SK-N-SH (cell line): ENCODE measurements around the gene ETFA. TPM values are rescaled to one million over a fixed set of nuclear protein-coding genes. Genes with fewer than 3 reads are reported as not detected.

ENCODE experiments used
- CTCF ChIA-PET: fragments of 300-600, 350-600 bp; formaldehyde crosslinking; extraction: SDS; loops from one replicate; lab custom pipeline; 2021; lab: Yijun Ruan, JAX
- POLR2A ChIA-PET: fragments of 350-600 bp; sonication (Branson Sonifier 250); formaldehyde crosslinking; extraction: SDS; loops from one replicate; lab custom pipeline; 2020; ENCODE audit warnings: antibody characterized with exemption, inconsistent platforms; lab: Yijun Ruan, JAX
- DNase-seq: peaks from one replicate; pipeline ENCODE4 v3.0.0; 2012
- H2AFZ ChIP-seq: fragments of 200-600 bp; sonication (generic); 2 replicates; pipeline ENCODE4 v1.8.1; 2016; ENCODE audit warnings: antibody characterized with exemption, mild to moderate bottlenecking, low read depth
- H3F3A ChIP-seq: fragments of 200-600 bp; sonication (generic); replicated peaks from 2 replicates; pipeline ENCODE3; 2016; ENCODE audit warnings: antibody characterized with exemption, mild to moderate bottlenecking; ENCODE audit not compliant: insufficient read depth
- H3K27ac ChIP-seq, 2 experiments: fragments of 200-500 bp in 1 of 2; fragments of 200-600 bp in 1 of 2; sonication (Bioruptor generic) in 1 of 2; sonication (generic), shearing (Covaris generic) in 1 of 2; 2 replicates each; pipeline versions ENCODE4 v1.5.1 to v1.6.1; 2014 to 2016; ENCODE audit warnings: low read depth in 2 of 2, inconsistent platforms in 1 of 2, low read length in 1 of 2, mild to moderate bottlenecking in 1 of 2, mixed read lengths in 1 of 2
- H3K27me3 ChIP-seq: fragments of 200-600 bp; sonication (generic), shearing (Covaris generic); 2 replicates; pipeline ENCODE4 v1.6.1; 2016; ENCODE audit warnings: mixed run types; ENCODE audit not compliant: insufficient read depth
- H3K36me3 ChIP-seq, 2 experiments: fragments of 200-500 bp in 1 of 2; fragments of 200-600 bp in 1 of 2; sonication (Bioruptor generic) in 1 of 2; sonication (generic) in 1 of 2; replicated peaks in 1 of 2; 2 replicates each; pipeline versions ENCODE3 to v1.5.1; 2014 to 2016; ENCODE audit warnings: low read length in 1 of 2, mild to moderate bottlenecking in 1 of 2; ENCODE audit not compliant: insufficient read depth in 2 of 2, control insufficient read depth in 1 of 2
- H3K4me1 ChIP-seq, 2 experiments: fragments of 200-500 bp in 1 of 2; fragments of 200-600 bp in 1 of 2; sonication (Bioruptor generic) in 1 of 2; sonication (generic), shearing (Covaris generic) in 1 of 2; 2 replicates each; pipeline versions ENCODE4 v1.5.1 to v1.6.1; 2014 to 2016; ENCODE audit warnings: low read depth in 1 of 2, low read length in 1 of 2, mixed run types in 1 of 2; ENCODE audit not compliant: insufficient read depth in 2 of 2, control insufficient read depth in 1 of 2
- H3K4me2 ChIP-seq: fragments of 200-600 bp; sonication (generic), shearing (Covaris generic); 2 replicates; pipeline ENCODE4 v1.6.1; 2017; ENCODE audit warnings: mixed run types
- H3K4me3 ChIP-seq, 2 experiments: fragments of 200-500 bp in 1 of 2; fragments of 200-600 bp in 1 of 2; sonication (Bioruptor generic) in 1 of 2; sonication (generic), shearing (Covaris generic) in 1 of 2; 2 replicates each; pipeline versions ENCODE4 v1.5.1 to v1.8.1; 2014 to 2016; ENCODE audit warnings: low read depth in 2 of 2, inconsistent platforms in 1 of 2, low read length in 1 of 2, mild to moderate bottlenecking in 1 of 2, mixed read lengths in 1 of 2, moderate library complexity in 1 of 2
- H3K79me2 ChIP-seq: fragments of 200-600 bp; sonication (generic); 2 replicates; pipeline ENCODE4 v1.8.1; 2017; ENCODE audit warnings: mild to moderate bottlenecking; ENCODE audit not compliant: insufficient read depth
- H3K9ac ChIP-seq: fragments of 200-600 bp; sonication (generic); 2 replicates; pipeline ENCODE4 v1.6.1; 2017; ENCODE audit warnings: mixed run types
- H3K9me2 ChIP-seq: fragments of 200-600 bp; sonication (generic); 2 replicates; pipeline ENCODE4 v1.6.1; 2017; ENCODE audit warnings: mixed run types
- H3K9me3 ChIP-seq: fragments of 200-600 bp; sonication (generic); 2 replicates; pipeline ENCODE4 v1.6.1; 2017; ENCODE audit warnings: mixed run types, mild to moderate bottlenecking, moderate library complexity
- H4K20me1 ChIP-seq: fragments of 200-600 bp; sonication (generic); 2 replicates; pipeline ENCODE4 v1.6.1; 2017; ENCODE audit warnings: mild to moderate bottlenecking, mixed run types; ENCODE audit not compliant: insufficient read depth
- CHD2 ChIP-seq: fragments of 150-350 bp; IDR thresholded peaks from 2 replicates; pipeline ENCODE4 v1.6.1; 2018; ENCODE audit warnings: low read length; ENCODE audit not compliant: partially characterized antibody
- FOXJ3 ChIP-seq: sonication (generic); formaldehyde crosslinking; IDR thresholded peaks from 2 replicates; pipeline ENCODE4 v1.5.1; 2020; ENCODE audit warnings: mild to moderate bottlenecking, missing genetic modification reagents
- GABPA ChIP-seq: IDR thresholded peaks from 2 replicates; pipeline ENCODE4 v1.4.0; 2012; ENCODE audit warnings: low read depth, mild to moderate bottlenecking
- GATA2 ChIP-seq: sonication (generic); formaldehyde crosslinking; IDR thresholded peaks from 2 replicates; pipeline ENCODE4 v1.5.0; 2020; ENCODE audit warnings: mild to moderate bottlenecking, missing genetic modification reagents
- MEF2A ChIP-seq: IDR thresholded peaks from 2 replicates; pipeline ENCODE4 v1.4.0; 2012; ENCODE audit warnings: low read depth, borderline replicate concordance
- NFIC ChIP-seq: IDR thresholded peaks from 2 replicates; pipeline ENCODE4 v1.4.0; 2012; ENCODE audit warnings: borderline replicate concordance
- NRF1 ChIP-seq: IDR thresholded peaks from 2 replicates; pipeline ENCODE4 v1.6.1; 2012; ENCODE audit warnings: low read depth, mild to moderate bottlenecking, low read length
- POLR2AphosphoS5 ChIP-seq: IDR thresholded peaks from 2 replicates; pipeline ENCODE4 v1.6.1; 2012; ENCODE audit warnings: low read depth, low read length
- RAD21 ChIP-seq: IDR thresholded peaks from 2 replicates; pipeline ENCODE4 v1.6.1; 2012; ENCODE audit warnings: mild to moderate bottlenecking, low read length
- RXRA ChIP-seq: IDR thresholded peaks from 2 replicates; pipeline ENCODE4 v1.4.0; 2012; ENCODE audit warnings: low read depth, mild to moderate bottlenecking, borderline replicate concordance
- WGBS: methylation state at CpG from one replicate; pipeline ENCODE4 v1.1.6; 2017; ENCODE audit warnings: low lambda C conversion rate; 5-methylcytosine and 5-hydroxymethylcytosine counted together
- polyA plus RNA-seq, 3 experiments: library from polyadenylated mRNA; depleted of rRNA; stranded (reverse); fragments of >200 nt; gene quantifications; 2 replicates each; pipeline ENCODE4 v1.2.3, GENCODE V29; 2012
- TF ChIP-seq, protein P1 (sequence below): IDR thresholded peaks from 2 replicates; pipeline ENCODE4 v1.6.1; 2012; ENCODE audit warnings: mild to moderate bottlenecking, low read depth, low read length, moderate library complexity
- TF ChIP-seq, protein P2 (sequence below): fragments of 150-350 bp; IDR thresholded peaks from 2 replicates; pipeline ENCODE4 v1.6.1; 2016; ENCODE audit warnings: mild to moderate bottlenecking, low read depth, low read length
- TF ChIP-seq, protein P3 (sequence below): IDR thresholded peaks from 2 replicates; pipeline ENCODE4 v1.4.0; 2012; ENCODE audit warnings: low read depth, borderline replicate concordance
- TF ChIP-seq, protein P4 (sequence below): fragments of 150-350 bp; IDR thresholded peaks from 2 replicates; pipeline ENCODE4 v1.6.1; 2017; ENCODE audit warnings: antibody characterized with exemption, low read length, low read depth, borderline replicate concordance

Gene ETFA
- polyA plus RNA-seq, 1 of the 3 experiments (the other 2 are of a cell fraction) = 122 TPM

DNA sequence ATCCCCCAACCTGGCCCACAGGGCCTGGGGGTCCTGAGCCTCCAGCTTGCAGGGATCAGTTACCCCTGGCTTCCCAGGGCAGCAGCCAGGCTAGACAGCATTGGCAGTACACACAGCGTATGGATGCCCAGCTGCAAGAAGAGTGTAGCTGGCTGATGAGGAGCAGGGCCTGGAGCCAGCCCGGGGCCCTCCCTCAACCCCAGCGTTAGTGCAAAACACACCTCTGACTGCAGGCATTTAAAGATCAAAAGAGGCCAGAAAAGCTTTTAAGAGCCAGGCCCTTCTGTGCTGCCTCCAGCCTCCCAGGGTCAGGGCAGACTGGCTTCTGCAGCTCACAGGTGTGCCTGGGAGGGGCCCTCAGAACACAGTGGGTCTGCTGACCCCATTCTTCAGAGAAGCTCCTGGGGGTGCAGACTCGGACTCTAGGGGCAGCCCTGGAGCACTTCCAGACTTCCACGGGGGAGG, 110.6 kb downstream of the ETFA start (continued):
- TF ChIP-seq, protein P1, sequence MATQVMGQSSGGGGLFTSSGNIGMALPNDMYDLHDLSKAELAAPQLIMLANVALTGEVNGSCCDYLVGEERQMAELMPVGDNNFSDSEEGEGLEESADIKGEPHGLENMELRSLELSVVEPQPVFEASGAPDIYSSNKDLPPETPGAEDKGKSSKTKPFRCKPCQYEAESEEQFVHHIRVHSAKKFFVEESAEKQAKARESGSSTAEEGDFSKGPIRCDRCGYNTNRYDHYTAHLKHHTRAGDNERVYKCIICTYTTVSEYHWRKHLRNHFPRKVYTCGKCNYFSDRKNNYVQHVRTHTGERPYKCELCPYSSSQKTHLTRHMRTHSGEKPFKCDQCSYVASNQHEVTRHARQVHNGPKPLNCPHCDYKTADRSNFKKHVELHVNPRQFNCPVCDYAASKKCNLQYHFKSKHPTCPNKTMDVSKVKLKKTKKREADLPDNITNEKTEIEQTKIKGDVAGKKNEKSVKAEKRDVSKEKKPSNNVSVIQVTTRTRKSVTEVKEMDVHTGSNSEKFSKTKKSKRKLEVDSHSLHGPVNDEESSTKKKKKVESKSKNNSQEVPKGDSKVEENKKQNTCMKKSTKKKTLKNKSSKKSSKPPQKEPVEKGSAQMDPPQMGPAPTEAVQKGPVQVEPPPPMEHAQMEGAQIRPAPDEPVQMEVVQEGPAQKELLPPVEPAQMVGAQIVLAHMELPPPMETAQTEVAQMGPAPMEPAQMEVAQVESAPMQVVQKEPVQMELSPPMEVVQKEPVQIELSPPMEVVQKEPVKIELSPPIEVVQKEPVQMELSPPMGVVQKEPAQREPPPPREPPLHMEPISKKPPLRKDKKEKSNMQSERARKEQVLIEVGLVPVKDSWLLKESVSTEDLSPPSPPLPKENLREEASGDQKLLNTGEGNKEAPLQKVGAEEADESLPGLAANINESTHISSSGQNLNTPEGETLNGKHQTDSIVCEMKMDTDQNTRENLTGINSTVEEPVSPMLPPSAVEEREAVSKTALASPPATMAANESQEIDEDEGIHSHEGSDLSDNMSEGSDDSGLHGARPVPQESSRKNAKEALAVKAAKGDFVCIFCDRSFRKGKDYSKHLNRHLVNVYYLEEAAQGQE = no peak
- TF ChIP-seq, all 33 proteins: peak for 0

DNA sequence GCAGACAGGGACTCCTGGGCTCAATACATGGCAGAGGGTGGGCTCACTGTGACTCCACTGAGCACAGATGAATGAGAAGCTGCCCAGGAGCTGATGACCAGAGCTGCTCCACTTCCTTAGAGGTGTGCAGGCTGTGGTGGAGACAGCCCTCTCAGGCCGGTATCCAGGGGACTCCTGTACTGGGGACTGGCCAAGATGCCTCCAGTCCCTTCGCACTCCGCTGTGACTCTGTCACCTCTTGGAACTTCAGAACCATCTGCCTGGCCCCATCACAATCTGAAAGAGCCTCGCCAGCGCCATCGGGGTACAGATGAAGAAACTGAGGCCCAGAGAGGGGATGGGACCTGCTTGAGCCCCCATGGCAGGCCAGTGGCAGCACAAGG, 111.2 kb downstream of the ETFA start:
- no peak overlapping the region for H3K4me3 ChIP-seq
- H3K9me2 ChIP-seq = no peaks in the 10 kb centered on the region
- DNase-seq = no peak
- H2AFZ ChIP-seq = no peak overlapping the region
- 95% methylated on average over 4 of the region's 6 CpGs for WGBS
- no peaks in the 10 kb centered on the region for H3K9me3 ChIP-seq
- peaks cover 33 to 38% of the 10 kb centered on the region in 2 experiments; a peak in 3 of 4 replicates for H3K4me1 ChIP-seq
- H3K79me2 ChIP-seq = no peaks in the 10 kb centered on the region
- H4K20me1 ChIP-seq = no peaks in the 10 kb centered on the region
- CTCF ChIA-PET = no interaction called here
- H3K4me2 ChIP-seq = no peak overlapping the region
- TF ChIP-seq POLR2AphosphoS5 = no peak
- TF ChIP-seq, protein P1 = no peak
- TF ChIP-seq, protein P2, sequence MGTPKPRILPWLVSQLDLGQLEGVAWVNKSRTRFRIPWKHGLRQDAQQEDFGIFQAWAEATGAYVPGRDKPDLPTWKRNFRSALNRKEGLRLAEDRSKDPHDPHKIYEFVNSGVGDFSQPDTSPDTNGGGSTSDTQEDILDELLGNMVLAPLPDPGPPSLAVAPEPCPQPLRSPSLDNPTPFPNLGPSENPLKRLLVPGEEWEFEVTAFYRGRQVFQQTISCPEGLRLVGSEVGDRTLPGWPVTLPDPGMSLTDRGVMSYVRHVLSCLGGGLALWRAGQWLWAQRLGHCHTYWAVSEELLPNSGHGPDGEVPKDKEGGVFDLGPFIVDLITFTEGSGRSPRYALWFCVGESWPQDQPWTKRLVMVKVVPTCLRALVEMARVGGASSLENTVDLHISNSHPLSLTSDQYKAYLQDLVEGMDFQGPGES = no peak
- TF ChIP-seq RXRA = no peak
- TF ChIP-seq, protein P3, sequence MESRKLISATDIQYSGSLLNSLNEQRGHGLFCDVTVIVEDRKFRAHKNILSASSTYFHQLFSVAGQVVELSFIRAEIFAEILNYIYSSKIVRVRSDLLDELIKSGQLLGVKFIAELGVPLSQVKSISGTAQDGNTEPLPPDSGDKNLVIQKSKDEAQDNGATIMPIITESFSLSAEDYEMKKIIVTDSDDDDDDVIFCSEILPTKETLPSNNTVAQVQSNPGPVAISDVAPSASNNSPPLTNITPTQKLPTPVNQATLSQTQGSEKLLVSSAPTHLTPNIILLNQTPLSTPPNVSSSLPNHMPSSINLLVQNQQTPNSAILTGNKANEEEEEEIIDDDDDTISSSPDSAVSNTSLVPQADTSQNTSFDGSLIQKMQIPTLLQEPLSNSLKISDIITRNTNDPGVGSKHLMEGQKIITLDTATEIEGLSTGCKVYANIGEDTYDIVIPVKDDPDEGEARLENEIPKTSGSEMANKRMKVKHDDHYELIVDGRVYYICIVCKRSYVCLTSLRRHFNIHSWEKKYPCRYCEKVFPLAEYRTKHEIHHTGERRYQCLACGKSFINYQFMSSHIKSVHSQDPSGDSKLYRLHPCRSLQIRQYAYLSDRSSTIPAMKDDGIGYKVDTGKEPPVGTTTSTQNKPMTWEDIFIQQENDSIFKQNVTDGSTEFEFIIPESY = no peak
- TF ChIP-seq, protein P4, sequence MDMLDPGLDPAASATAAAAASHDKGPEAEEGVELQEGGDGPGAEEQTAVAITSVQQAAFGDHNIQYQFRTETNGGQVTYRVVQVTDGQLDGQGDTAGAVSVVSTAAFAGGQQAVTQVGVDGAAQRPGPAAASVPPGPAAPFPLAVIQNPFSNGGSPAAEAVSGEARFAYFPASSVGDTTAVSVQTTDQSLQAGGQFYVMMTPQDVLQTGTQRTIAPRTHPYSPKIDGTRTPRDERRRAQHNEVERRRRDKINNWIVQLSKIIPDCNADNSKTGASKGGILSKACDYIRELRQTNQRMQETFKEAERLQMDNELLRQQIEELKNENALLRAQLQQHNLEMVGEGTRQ = no peak
- TF ChIP-seq NFIC = no peak
- TF ChIP-seq GABPA = no peak
- no peak for TF ChIP-seq MEF2A
- TF ChIP-seq NRF1 = no peak
- TF ChIP-seq CHD2 = no peak
- no peak for TF ChIP-seq FOXJ3
- TF ChIP-seq GATA2 (CRISPR knock-in tag) = no peak
- no peak for TF ChIP-seq RAD21
- TF ChIP-seq, all 33 proteins: peak for 0
- Histone ChIP-seq H3K27ac (no peak overlapping the region), H3K27me3 (no peaks in the 10 kb centered on the region), H3K36me3 (no peaks in the 10 kb centered on the region), H3K9ac (no peak overlapping the region), H3F3A (peaks cover 3% of the 10 kb centered on the region)
- POLR2A ChIA-PET = interaction anchor here (1.0 kb wide), 1 partner anchor 136 kb away, joined by 5 read pairs; the partner anchor contains the start of gene ISL2
